Measurements from ENCODE around the gene SH3RF2.
"Not testable (repeated sequence)": the region's sequence is repeated elsewhere in the genome, so short reads cannot be mapped to it uniquely, and the experiment has no call there.

The SH3RF2 gene

DNA sequence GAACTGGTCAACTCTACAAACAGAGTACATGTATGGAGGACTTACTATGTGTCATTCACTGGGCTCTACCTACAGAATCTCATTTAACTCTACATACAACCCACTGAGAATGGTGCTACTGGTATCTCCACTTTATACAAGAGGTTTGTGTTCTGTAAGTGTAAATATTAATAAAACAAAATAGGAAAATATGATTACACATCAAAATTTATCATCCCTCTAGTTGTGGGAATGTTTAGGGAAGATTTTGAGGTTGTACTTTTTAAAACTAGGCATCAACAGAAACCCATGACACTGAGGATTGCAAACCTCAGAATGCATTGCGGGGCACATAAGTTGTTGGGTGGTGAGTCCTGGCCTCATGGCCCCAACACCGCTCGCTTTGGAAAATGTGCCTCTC is 11.7 kb downstream of the SH3RF2 start:
- no peak for TF ChIP-seq CTCF (IDR thresholded peaks at IDR 0.05; ENCODE audit: low read depth, low read length)
- DNase-seq (ENCODE audit: extremely low read depth, low read depth): no peak

DNA sequence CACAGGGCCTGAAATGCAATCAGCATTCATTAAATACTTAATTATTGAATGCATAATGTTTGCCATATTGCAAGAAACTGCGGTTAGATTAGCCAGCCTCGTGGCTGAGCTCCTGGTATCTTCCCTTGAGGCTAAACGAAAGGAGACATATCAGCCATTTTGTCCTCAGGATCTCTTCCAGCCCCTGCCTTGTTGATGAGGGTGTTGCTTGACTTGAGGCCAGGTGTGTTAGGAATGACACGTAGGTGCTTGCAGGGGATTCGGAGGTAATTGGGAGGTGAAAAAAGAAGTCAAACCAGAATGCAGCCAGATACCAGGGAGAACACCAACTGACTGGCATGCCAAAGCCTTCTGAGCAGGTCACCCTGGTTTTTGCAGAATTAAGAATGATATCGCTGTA is 12.5 kb downstream of the SH3RF2 start:
- no peak for DNase-seq (ENCODE audit: extremely low read depth, low read depth)
- TF ChIP-seq CTCF (IDR thresholded peaks at IDR 0.05; ENCODE audit: low read depth, low read length): no peak

GRCh38 chr5:145949474-145949873 is 13.1 kb downstream of the SH3RF2 start:
- no peak for TF ChIP-seq CTCF (IDR thresholded peaks at IDR 0.05; ENCODE audit: low read depth, low read length)
- DNase-seq (ENCODE audit: extremely low read depth, low read depth): no peak

DNA sequence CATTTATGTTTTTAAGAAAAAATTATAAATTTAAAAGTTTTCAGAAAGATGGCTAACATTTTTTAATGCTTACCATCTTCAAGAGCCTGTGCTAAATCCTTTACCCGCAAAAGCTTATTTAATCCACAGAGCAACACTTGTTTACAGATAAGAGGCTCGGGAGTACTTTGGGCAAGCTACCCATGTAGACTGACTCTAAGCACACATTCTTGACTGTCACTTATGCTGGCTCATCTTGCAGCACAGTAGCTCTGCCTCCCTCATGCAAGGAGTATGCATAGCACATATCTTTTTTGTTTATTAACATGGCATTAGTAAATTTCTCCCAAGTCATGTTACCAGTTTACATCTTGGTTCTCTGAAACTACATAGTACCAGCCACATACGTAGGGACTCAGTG is 14.7 kb downstream of the SH3RF2 start:
- no peak for DNase-seq (ENCODE audit: extremely low read depth, low read depth)
- no peak for TF ChIP-seq CTCF (IDR thresholded peaks at IDR 0.05; ENCODE audit: low read depth, low read length)

DNA sequence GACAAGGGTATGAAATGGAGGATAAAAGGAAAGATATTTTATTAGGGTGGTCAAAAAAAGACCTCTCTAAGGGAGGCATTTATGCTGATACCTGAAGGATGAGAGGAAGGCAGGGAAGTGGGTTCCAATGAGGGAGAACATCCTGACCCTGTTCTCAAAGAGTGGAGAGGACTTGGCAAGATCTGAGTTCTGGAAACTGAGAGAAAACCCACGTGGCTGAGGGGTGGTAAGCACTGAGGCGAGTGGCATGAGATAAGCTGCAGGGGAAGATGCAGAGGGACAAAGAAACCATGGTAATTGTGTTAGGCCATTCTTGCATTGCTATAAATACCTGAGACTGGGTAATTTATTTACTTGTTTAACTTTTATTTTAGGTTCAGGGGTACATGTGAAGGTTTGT is 16.8 kb downstream of the SH3RF2 start:
- DNase-seq (ENCODE audit: extremely low read depth, low read depth): no peak
- no peak for TF ChIP-seq CTCF (IDR thresholded peaks at IDR 0.05; ENCODE audit: low read depth, low read length)

DNA sequence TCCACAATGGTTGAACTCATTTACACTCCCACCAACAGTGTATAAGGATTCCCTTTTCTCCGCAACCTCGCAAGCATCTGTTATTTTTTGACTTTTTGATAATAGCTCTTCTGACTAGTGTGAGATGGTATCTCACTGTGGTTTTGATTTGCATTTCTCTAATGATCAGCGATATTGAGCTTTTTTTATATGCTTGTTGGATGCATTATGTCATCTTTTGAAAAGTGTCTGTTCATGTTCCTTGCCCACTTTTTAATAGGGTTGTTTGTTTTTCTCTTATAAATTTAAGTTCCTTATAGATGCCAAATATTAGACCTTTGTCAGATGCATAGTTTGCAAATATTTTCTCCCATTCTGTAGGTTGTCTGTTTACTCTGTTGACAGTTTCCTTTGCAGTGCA is 17.8 kb downstream of the SH3RF2 start:
- not testable (repeated sequence) for DNase-seq (ENCODE audit: extremely low read depth, low read depth)

DNA sequence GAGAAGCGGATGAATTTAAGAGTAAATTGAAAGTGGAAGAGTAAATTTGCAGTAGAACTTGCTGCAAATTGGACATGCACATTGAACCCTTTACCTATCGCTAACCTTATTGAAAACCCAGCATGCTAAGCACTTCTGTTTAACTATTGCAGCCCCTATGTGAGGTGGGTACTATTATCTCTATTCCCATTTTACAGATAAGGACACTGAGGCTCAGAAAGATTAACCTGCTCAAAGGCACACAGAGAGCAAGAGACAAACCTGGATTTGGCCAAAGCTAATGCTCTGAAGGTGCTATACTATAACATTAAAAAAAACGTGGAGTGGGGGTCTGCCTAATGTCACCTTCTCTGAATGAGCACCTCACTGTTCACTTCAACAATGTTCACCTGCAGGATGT is 21.0 kb downstream of the SH3RF2 start:
- TF ChIP-seq CTCF (IDR thresholded peaks at IDR 0.05; ENCODE audit: low read depth, low read length): no peak

DNA sequence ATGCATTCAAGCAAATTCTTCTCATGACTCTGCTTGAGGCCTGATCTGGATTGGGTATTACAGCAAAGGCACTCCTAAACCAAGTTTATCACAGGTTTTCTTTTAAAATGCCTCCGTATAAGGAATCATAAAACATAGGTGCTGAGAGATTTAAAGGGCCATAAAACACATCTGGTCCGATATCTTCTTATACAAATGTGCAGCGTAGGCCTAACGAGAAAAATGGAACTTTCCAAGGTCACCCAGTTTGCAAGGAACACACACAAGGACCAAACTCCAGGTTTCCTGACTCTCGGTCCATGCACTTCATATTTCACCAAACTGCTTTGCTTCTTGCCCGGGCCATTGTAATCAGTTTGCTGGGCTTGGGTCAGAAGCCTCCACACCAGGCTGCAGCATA is 22.1 kb downstream of the SH3RF2 start:
- no peak for DNase-seq (ENCODE audit: extremely low read depth, low read depth)
- TF ChIP-seq CTCF (IDR thresholded peaks at IDR 0.05; ENCODE audit: low read depth, low read length): no peak

More for the DNA sequence above, 21.0 kb downstream of the SH3RF2 start:
- no peak for DNase-seq (ENCODE audit: extremely low read depth, low read depth)
